Measurements from ENCODE around the gene SLC38A7. TPM values are rescaled to one million over a fixed set of nuclear protein-coding genes. Genes with fewer than 3 reads are reported as not detected.
A peak's percentile ranks its signal among the peaks of the same experiment; 100 is the strongest.

Gene SLC38A7
- total RNA-seq, 2 experiments from 2014 or later: 5.3 to 5.6 TPM

DNA sequence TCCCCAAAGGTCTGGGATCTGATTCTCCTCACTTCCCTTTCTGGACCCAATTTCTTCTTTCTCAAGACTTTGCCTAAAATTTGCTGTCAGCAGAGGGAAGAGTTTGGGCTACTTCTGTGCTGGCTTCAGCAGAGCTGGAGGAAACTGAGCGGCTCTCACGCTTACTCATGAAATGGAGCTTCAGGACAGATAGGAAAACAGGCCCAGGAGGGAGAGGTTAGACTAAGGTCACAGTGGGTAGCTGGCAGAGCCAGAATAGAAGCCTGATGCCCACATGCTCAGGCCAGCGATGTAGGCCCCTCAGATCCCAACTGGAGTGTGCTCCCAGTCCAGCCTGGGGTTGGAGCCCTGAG lies 593 bp downstream of the SLC38A7 start:
- Mint-ChIP-seq H3K4me1 (ENCODE audit: low read depth) (peaks cover 20% of the 10 kb centered on the region), H3K4me3 (peak overlapping the region; percentile 91), H3K9me3 (no peaks in the 10 kb centered on the region), H3K27ac (peak overlapping the region; percentile 31), H3K36me3 (ENCODE audit: low read depth) (peaks cover 12% of the 10 kb centered on the region), H3K27me3 (no peaks in the 10 kb centered on the region)
- Histone ChIP-seq H3K4me1 (ENCODE audit: insufficient read depth, low read length) (peaks cover 19% of the 10 kb centered on the region), H3K36me3 (ENCODE audit: insufficient read depth, low read length) (no peaks in the 10 kb centered on the region), H3K27ac (ENCODE audit: low read depth in 1 of 2, low read length in 2 of 2) (peak overlapping the region; percentile 13 to 18), H3K9me3 (ENCODE audit: control insufficient read depth in 1 of 2, insufficient read depth in 1 of 2, low read length in 2 of 2) (no peaks in the 10 kb centered on the region), H3K4me3 (ENCODE audit: low read length) (peak overlapping the region; percentile 77), H3K27me3 (ENCODE audit: control insufficient read depth in 1 of 2, insufficient read depth in 2 of 2, low read length in 2 of 2) (no peaks in the 10 kb centered on the region)
- DNase-seq (peak in 1 of 14 experiments; percentile 9), ATAC-seq (ENCODE audit: poor library complexity) (no peak)
- POLR2A ChIA-PET: interaction anchor here (1.4 to 1.6 kb wide), 2 partner anchors 48 to 53 kb away, joined by 4 to 7 read pairs; no protein-coding TSS in a partner anchor
- TF ChIP-seq, protein P1, sequence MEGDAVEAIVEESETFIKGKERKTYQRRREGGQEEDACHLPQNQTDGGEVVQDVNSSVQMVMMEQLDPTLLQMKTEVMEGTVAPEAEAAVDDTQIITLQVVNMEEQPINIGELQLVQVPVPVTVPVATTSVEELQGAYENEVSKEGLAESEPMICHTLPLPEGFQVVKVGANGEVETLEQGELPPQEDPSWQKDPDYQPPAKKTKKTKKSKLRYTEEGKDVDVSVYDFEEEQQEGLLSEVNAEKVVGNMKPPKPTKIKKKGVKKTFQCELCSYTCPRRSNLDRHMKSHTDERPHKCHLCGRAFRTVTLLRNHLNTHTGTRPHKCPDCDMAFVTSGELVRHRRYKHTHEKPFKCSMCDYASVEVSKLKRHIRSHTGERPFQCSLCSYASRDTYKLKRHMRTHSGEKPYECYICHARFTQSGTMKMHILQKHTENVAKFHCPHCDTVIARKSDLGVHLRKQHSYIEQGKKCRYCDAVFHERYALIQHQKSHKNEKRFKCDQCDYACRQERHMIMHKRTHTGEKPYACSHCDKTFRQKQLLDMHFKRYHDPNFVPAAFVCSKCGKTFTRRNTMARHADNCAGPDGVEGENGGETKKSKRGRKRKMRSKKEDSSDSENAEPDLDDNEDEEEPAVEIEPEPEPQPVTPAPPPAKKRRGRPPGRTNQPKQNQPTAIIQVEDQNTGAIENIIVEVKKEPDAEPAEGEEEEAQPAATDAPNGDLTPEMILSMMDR (IDR thresholded peaks at IDR 0.05): no peak
- intact Hi-C loops (cut with DNase I, micrococcal nuclease): loop anchor here (1.0 to 2.0 kb wide), 2 partner anchors 54 to 291 kb away; partner anchors contain the start of gene GINS3 (in 1 of the 2)
- CTCF ChIA-PET: interaction anchor here (1.0 kb wide), 1 partner anchor 72 kb away, joined by 5 read pairs; no protein-coding TSS in a partner anchor

DNA sequence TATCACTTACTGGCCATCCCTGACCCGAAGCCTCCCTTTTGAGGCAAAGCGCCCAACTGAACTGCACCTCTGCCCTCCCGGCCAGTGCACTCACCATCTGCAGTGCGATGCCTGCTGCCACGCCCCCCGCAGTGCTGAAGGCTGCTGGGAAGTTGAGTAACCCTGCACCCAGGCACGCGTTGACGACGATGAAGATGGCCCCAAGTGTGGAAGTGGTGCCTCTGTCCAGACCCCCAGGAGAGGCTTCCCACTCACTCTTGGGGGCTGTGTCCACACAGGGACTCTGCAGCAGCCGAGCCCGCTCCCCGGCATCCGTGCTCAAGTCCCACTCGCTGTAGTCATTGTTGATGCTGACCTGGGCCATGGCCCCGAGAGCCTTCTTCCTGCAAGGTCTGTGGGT lies 4.8 kb downstream of the SLC38A7 start:
- no peak overlapping the region for H3K4me3 Mint-ChIP-seq
- no peaks in the 10 kb centered on the region for H3K9me3 ChIP-seq (ENCODE audit: control insufficient read depth in 1 of 2, insufficient read depth in 1 of 2, low read length in 2 of 2)
- DNase-seq (no peak), ATAC-seq (ENCODE audit: poor library complexity) (no peak)
- H3K27me3 Mint-ChIP-seq: no peaks in the 10 kb centered on the region
- peaks cover 19% of the 10 kb centered on the region for H3K4me1 Mint-ChIP-seq (ENCODE audit: low read depth)
- H3K27me3 ChIP-seq (ENCODE audit: control insufficient read depth in 1 of 2, insufficient read depth in 2 of 2, low read length in 2 of 2): no peaks in the 10 kb centered on the region
- POLR2A ChIA-PET: no interaction called here
- no peak overlapping the region for H3K27ac ChIP-seq (ENCODE audit: low read depth in 1 of 2, low read length in 2 of 2)
- intact Hi-C loops (cut with DNase I, micrococcal nuclease): no loop called here
- H3K4me1 ChIP-seq (ENCODE audit: insufficient read depth, low read length): peaks cover 14% of the 10 kb centered on the region
- peaks cover 31% of the 10 kb centered on the region for H3K36me3 Mint-ChIP-seq (ENCODE audit: low read depth)
- H3K9me3 Mint-ChIP-seq: no peaks in the 10 kb centered on the region
- H3K4me3 ChIP-seq (ENCODE audit: low read length): no peak overlapping the region
- TF ChIP-seq, protein P1 (IDR thresholded peaks at IDR 0.05): no peak
- no peak overlapping the region for H3K27ac Mint-ChIP-seq
- peaks cover 11% of the 10 kb centered on the region for H3K36me3 ChIP-seq (ENCODE audit: insufficient read depth, low read length)
- CTCF ChIA-PET: no interaction called here

DNA sequence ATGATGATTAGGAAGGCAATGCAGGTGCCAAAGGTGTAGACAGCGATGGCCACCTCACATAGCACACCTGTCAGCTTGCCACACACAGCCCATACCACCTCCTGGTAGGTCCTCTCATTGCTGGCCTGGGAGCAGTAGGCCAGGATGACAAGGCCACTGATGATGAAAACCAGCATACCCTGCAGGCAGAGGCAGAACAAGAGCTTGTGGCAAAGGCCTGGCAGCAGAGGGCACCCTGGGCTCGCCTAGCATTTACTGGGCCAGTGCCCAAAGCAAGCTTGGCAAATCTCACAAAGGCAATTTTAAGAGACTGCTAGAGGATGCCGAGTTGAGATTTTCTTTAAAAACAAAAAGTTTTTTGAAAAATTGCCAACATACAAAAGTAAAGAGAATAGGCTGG lies 5.9 kb downstream of the SLC38A7 start:
- no peak for DNase-seq
- H3K4me3 Mint-ChIP-seq: no peak overlapping the region
- H3K4me1 Mint-ChIP-seq (ENCODE audit: low read depth): peaks cover 9% of the 10 kb centered on the region
- Histone ChIP-seq H3K27ac (ENCODE audit: low read depth in 1 of 2, low read length in 2 of 2) (no peak overlapping the region), H3K27me3 (ENCODE audit: control insufficient read depth in 1 of 2, insufficient read depth in 2 of 2, low read length in 2 of 2) (no peaks in the 10 kb centered on the region), H3K4me3 (ENCODE audit: low read length) (no peak overlapping the region), H3K9me3 (ENCODE audit: control insufficient read depth in 1 of 2, insufficient read depth in 1 of 2, low read length in 2 of 2) (no peaks in the 10 kb centered on the region), H3K4me1 (ENCODE audit: insufficient read depth, low read length) (peaks cover 5% of the 10 kb centered on the region), H3K36me3 (ENCODE audit: insufficient read depth, low read length) (peaks cover 11% of the 10 kb centered on the region)
- no peak overlapping the region for H3K27ac Mint-ChIP-seq
- intact Hi-C loops (cut with DNase I, micrococcal nuclease): no loop called here
- no peaks in the 10 kb centered on the region for H3K27me3 Mint-ChIP-seq
- CTCF ChIA-PET: no interaction called here
- POLR2A ChIA-PET: no interaction called here
- no peak for ATAC-seq (ENCODE audit: poor library complexity)
- TF ChIP-seq, protein P1 (IDR thresholded peaks at IDR 0.05): no peak
- peaks cover 31% of the 10 kb centered on the region for H3K36me3 Mint-ChIP-seq (ENCODE audit: low read depth)
- H3K9me3 Mint-ChIP-seq: no peaks in the 10 kb centered on the region
